HT1080 (cell line): ENCODE measurements around the gene ZBTB24. TPM values are rescaled to one million over a fixed set of nuclear protein-coding genes. Genes with fewer than 3 reads are reported as not detected.

Experiments used
- DNase-seq: peaks from one replicate; pipeline ENCODE4 v3.0.0-alpha.2; 2015; ENCODE audit warnings: low read depth
- total RNA-seq: library from RNA; depleted of rRNA; stranded (reverse); fragments of >200 nt; shearing (Covaris generic); gene quantifications from 2 replicates; pipeline ENCODE4 v1.2.3, GENCODE V29; 2014

The ZBTB24 gene
- total RNA-seq, 1 experiment from 2014 or later, result 10.8 TPM

GRCh38 chr6:109453594-109454495 lies 29.2 kb downstream of the ZBTB24 start:
- no peak for DNase-seq

GRCh38 chr6:109453156-109453555 lies 29.9 kb downstream of the ZBTB24 start:
- no peak for DNase-seq

GRCh38 chr6:109452181-109452580 lies 30.8 kb downstream of the ZBTB24 start:
- no peak for DNase-seq

- no peak for DNase-seq
These were observed 31.6 kb downstream of the ZBTB24 start for GRCh38 chr6:109451376-109451775.

GRCh38 chr6:109450801-109451200 lies 32.2 kb downstream of the ZBTB24 start:
- no peak for DNase-seq

GRCh38 chr6:109449795-109450673 lies 33.0 kb downstream of the ZBTB24 start:
- DNase-seq, result no peak

GRCh38 chr6:109449064-109449794 lies 33.8 kb downstream of the ZBTB24 start:
- DNase-seq, result no peak

- DNase-seq, result no peak
These were observed 34.4 kb downstream of the ZBTB24 start for GRCh38 chr6:109448615-109449014.

- peak; percentile 28 for DNase-seq
These were observed 35.0 kb downstream of the ZBTB24 start for GRCh38 chr6:109447878-109448555.

- no peak for DNase-seq
These were observed 35.9 kb downstream of the ZBTB24 start for GRCh38 chr6:109447087-109447486.

GRCh38 chr6:109446541-109446940 lies 36.5 kb downstream of the ZBTB24 start:
- DNase-seq, result no peak

- no peak for DNase-seq
These were observed 36.9 kb downstream of the ZBTB24 start for GRCh38 chr6:109446072-109446471.

GRCh38 chr6:109445382-109445781 lies 37.6 kb downstream of the ZBTB24 start:
- DNase-seq, result no peak

GRCh38 chr6:109443425-109443950 lies 39.5 kb downstream of the ZBTB24 start:
- DNase-seq, result no peak

- DNase-seq, result no peak
These were observed 40.6 kb downstream of the ZBTB24 start for GRCh38 chr6:109442393-109442924.

GRCh38 chr6:109441069-109441816 lies 41.8 kb downstream of the ZBTB24 start:
- peak; percentile 27 for DNase-seq

GRCh38 chr6:109440331-109441068 lies 42.5 kb downstream of the ZBTB24 start, which contains the start of the genes PPIL6 and SMPD2:
Gene PPIL6 (minus strand): TSS chr6:109440628. CDS start chr6:109440590, 38 bp downstream.
Gene SMPD2 (plus strand): TSS chr6:109440724. CDS start chr6:109441122, 398 bp downstream.
- DNase-seq, result peak; percentile 90

- DNase-seq, result no peak
These were observed 47.0 kb downstream of the ZBTB24 start for GRCh38 chr6:109436041-109436440.

GRCh38 chr6:109434456-109434855 lies 48.6 kb downstream of the ZBTB24 start:
- DNase-seq, result no peak
